GM19328 (cell line): ENCODE data around the gene TGFBR3.
"Not testable (repeated sequence)": the region's sequence is repeated elsewhere in the genome, so short reads cannot be mapped to it uniquely, and the experiment has no call there.

Experiments used
- ATAC-seq: cut with Tn5 transposase; IDR thresholded peaks from one replicate; pipeline ENCODE4 v1.9.1; 2021; ENCODE audit warnings: mild to moderate bottlenecking, moderate library complexity; ENCODE audit not compliant: unreplicated experiment

The TGFBR3 gene

GRCh38 chr1:91884459-91885212, 1.3 kb downstream of the TGFBR3 start:
- no peak for ATAC-seq

DNA sequence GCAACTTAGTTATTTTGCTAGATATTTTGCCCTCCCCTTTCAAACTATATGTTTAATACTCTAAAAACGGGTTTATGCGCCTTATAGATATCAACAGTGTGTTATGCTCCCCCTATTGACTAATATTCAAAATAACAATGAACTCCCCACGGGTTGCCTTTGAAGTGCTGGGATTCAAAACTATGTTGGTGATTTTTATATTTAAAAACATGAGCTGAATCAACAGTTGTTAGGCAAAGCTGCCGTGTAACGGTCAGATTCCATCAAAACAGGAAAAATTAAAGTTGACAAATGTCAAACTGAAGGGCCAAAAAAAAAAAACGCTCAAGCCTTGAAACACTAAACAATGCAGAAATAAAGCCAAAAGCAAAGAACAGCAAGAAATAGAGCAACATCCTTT, 2.5 kb downstream of the TGFBR3 start:
- ATAC-seq: no peak

GRCh38 chr1:91881280-91881679, 4.7 kb downstream of the TGFBR3 start:
- no peak for ATAC-seq

DNA sequence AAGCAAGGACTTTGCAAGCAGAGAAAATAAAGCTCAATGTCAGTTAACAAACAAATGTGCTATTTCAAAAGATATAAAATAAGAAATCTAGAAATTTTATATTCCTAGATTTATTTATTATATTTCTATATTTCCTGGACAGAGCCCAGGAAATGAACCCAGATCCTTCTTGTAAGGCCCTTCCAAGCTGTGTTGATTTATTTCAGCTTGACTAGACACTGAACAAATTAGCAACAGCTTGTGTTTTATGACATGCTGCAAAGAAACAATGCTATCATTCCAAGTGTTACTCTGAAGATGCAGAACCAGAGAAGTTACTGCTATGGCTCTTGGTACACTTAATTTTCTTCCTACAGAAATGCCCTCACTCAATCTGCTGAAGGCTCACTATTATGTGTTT, 6.2 kb downstream of the TGFBR3 start:
- ATAC-seq: no peak

DNA sequence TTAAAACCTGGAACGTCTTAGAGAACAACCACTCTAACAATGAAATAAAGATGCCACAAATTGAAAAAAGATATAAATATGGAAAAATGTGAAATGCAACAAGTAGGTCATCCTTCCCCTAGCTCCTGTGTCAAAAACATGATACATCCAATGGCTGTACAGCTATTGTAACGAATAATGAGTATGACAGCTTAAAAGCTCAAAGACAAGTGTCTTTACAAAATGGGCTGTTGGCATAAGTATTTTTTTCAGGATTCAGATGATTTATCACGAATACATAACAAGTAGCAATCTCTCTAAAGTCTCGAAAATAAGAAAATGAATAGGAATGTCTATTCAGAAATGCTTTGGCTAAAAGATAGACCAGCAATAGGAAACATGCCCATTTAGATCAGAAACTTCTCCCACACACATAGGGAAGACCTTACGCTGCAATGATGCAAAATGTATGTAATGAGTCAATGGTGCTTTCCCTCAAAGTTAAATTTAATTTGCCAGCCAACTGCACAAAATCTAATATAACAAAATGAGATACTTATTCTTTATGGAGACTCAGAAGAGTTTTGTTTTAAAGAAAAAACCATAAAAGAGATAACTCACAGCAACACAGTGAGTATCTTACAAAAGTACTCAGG, 8.3 kb downstream of the TGFBR3 start:
- no peak for ATAC-seq

DNA sequence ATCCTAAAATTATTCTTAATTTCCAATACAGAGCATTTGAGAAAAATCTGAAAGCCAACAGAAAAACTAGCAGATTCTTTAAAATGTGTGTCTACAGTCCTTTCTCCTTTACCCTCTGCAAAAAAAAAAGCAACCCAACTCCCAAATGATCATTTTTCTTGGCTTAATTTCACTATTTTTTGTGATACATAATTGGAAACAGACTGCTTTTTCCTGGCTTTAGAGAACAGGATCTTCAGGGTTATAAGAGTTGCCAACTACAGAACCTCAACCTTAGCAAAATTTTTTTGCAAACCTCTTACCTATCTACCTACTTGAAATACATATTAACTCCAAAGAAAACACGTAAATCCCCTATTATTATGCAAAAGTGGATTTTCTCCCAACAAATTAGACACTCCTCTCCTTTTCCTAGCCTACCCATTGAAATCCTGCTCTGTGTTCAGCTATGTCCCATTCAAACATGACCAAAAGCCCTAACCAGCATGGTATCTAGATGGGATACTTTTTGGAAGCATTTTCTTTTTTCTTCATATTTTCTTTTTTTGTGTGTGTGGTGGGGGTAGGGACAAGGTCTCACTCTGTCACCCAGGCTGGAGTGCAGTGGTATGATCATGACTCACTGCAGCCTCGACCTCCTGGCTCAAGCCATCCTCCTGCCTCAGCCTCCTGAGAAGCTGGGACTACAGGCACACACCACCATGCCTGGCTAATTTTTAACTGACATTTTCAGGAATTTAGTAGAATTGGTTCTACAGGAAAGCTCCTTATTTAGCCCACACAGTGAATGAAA, 9.0 kb downstream of the TGFBR3 start:
- ATAC-seq: no peak

- ATAC-seq: peak; percentile 68
These were observed 9.9 kb downstream of the TGFBR3 start for GRCh38 chr1:91876040-91876470.

- ATAC-seq: no peak
These were observed 11.8 kb downstream of the TGFBR3 start for GRCh38 chr1:91874167-91874566.

- no peak for ATAC-seq
These were observed 13.3 kb downstream of the TGFBR3 start for GRCh38 chr1:91872559-91873081.

- ATAC-seq: no peak
These were observed 14.0 kb downstream of the TGFBR3 start for GRCh38 chr1:91872000-91872399.

DNA sequence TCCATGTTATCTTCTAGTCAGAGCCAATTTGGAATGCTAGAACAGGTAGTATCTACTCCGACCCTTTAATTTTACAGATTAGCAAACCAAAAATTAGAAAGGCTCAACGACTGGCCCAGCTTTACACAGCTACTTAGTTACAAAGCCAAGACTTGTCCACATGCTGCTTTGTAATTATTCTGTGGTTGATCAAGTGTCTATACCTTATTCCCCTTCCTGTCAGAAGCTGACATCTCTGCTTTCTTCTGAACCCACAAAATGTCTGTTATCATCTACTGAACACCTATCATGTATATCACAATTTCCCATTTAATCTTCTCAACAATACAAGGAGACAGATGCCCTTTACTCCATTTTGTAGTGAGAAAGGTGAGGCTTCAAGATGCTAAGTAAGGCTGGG, 15.6 kb downstream of the TGFBR3 start:
- ATAC-seq: no peak

- no peak for ATAC-seq
These were observed 19.5 kb downstream of the TGFBR3 start for GRCh38 chr1:91866425-91866824.

DNA sequence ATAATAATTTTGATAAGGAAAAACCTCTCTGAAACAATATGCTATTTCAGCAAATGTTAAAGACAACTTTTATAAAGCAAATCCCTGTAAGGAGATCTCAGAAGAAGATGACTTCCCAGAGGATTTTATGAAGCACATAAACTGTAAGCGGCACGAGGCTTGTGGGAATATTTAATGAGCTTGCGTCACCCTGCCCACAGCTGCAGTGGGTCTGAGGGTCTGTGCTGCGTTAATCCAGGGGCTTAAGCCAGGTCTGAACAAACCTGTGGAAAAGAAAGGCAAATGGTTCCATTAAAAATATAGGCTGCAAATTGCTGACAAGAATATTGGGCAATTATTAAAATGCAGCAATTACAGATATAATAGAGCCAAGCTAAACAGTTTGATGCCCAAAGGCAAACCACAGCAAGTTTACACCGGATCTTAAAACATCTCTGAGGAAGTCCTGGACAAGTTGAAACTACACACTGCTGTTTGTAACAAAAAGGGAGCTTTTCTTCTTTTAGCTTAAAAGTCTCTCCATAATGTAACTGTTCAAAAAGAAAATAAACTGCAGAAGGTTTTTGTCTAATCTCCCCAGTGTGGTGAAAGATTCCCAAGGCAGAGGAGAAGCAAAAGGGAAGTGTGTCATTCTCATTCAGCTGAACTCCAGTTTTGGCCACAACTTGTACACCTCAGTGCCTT, 21.8 kb downstream of the TGFBR3 start:
- no peak for ATAC-seq

- no peak for ATAC-seq
These were observed 22.5 kb downstream of the TGFBR3 start for GRCh38 chr1:91863498-91863897.

- ATAC-seq: no peak
These were observed 23.8 kb downstream of the TGFBR3 start for GRCh38 chr1:91862120-91862519.

DNA sequence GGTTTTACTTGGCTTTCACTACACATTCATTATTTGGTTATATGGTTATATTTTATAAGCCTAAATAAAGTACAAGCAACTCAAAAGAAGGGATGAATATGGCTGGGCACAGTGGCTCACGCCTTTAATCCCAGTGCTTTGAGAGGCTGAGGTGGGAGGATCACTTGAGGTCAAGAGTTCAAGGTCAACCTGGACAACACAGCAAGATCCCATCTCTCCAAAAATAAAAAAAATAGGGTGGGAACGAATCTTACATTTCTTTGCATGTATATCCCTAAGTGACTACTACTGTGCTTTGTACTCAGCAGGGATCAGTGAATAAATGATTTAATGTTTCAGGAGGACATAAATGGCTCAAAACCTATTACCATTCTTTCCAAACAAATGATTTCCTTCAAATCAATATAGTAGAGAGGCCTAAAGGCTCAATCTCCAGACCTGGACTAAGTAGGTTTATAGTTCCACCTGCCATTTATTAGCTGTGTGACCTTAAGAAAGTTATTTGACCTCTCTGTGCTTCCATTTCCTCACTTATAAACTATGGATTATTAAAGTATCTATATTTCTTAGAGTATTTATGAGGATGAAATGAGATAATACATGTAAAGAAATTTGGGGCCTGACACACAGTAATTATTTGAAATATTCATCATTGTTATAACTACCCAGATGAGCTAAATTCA, 28.3 kb downstream of the TGFBR3 start:
- ATAC-seq: no peak

DNA sequence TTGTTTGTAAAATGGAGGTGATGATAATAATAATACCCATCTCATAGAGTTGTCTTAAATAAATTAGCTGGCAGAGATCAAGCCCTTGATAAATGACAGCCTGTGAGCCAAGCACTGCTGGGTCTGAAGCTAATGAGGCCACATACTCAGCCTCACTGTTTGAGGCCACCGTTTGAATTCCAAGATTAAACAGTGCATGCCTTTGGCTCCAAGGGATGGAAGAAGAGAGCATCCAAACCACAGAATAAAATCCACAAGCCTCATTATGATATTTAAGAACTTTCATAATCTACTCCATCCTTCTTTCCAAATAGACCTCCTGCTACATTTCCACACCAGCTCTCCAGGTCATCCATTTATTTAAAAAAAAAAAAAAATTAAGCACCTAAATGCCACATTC, 29.0 kb downstream of the TGFBR3 start:
- no peak for ATAC-seq

DNA sequence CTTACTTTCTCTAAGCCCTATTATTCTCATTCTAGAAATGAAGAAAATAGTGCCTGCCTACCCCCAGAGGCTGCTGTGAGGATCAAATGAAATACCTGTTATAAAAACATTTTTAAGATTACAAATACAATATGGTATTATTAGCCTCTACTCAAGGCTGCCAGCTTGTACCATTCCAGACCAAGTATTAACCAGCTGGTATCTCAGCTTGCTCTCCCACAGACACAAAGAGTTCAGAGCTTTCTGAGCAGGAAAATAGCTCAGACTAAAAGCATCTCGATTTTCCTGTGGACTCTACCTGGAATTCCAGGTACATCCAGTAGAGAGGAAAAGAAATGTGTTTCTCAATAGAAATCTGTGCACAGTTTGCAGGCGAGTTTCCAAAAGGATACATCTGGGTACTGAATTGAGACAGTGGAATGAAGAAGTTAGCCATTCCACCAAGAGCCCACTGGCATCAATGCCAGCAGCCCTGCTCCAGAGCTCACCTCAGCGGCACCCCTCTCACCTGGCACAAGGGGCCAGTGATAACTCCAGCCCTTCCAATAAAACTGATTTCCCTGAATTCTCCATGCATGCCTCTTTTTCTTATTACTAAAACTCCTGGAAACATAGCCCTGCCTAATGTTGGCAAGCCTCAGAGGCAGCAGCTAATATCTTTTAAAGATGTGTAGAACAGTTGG, 31.0 kb downstream of the TGFBR3 start:
- ATAC-seq: no peak

DNA sequence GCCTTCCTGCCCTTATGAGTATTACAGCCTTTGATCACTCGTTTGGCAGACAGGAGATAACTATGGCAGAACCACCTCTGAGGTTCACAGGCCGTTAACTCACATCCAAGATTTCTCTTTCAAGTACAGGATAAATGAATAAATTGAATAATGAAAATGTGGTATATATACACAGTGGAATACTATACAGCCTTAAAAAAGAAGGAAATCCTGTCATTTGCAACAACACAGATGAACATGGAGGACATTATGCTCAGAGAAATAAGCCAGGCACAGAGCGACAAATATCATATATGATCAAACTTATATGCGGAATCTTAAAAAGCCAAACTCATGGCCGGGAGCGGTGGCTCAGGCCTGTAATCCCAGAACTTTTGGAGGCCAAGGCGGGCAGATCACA, 32.6 kb downstream of the TGFBR3 start:
- no peak for ATAC-seq

GRCh38 chr1:91852011-91852410, 33.9 kb downstream of the TGFBR3 start:
- not testable (repeated sequence) for ATAC-seq
